C4-2B (cell line): ENCODE data around the gene NRN1L.

Source experiments
- H3K27ac ChIP-seq: fragments of 450-650 bp; 2 replicates; pipeline ENCODE4 v1.5.1; 2017
- CTCF ChIP-seq: fragments of 450-650 bp; conservative IDR thresholded peaks from 2 replicates; pipeline ENCODE4 v1.5.1; 2017; ENCODE audit warnings: mild to moderate bottlenecking
- ZFX ChIP-seq: fragments of 450-650 bp; IDR thresholded peaks from 2 replicates; pipeline ENCODE4 v1.6.1; 2017

The NRN1L gene

DNA sequence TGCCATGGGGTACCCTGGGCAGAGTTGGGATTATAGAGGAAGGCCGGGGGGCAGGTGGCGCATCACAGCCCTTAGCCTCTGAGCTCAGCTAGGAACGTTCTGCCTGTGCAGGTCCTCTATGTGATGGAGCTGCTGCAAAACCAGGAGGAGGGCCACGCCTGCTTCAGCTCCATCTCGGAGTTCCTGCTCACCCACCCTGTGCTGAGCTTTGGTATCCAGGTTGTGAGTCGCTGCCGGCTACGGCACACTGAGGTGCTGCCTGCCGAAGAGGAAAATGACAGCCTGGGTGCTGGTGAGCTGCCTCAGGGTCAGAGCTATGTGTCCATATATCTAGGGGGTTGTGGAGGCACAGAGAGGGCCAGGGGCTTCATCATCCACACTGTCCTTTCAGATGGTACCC is 5.8 kb upstream of the NRN1L start:
- H3K27ac ChIP-seq, result no peak overlapping the region
- no peak for TF ChIP-seq ZFX

DNA sequence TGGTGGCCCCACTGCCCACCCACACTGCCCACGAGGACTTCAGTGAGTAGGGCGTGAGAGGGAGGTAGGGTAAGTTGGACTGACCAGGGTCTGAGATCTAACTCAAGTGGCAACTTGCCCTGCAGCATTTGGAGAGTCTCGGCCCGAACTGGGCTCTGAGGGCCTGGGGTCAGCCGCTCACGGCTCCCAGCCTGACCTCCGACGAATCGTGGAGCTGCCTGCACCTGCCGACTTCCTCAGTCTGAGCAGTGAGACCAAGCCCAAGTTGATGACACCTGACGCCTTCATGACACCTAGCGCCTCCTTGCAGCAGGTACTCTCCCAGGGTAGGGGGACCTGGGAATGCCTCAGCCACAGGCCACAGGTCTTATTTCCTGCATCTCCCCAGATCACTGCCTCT is 5.2 kb upstream of the NRN1L start:
- TF ChIP-seq ZFX (no peak), CTCF (no peak)

GRCh38 chr16:67879936-67880335 is 4.7 kb upstream of the NRN1L start:
- H3K27ac ChIP-seq, result no peak overlapping the region
- TF ChIP-seq CTCF, result no peak
- TF ChIP-seq ZFX, result no peak

More for the DNA sequence above, 5.2 kb upstream of the NRN1L start:
- H3K27ac ChIP-seq, result no peak overlapping the region

- TF ChIP-seq ZFX (no peak), CTCF (no peak)
- H3K27ac ChIP-seq, result no peak overlapping the region
Observed at GRCh38 chr16:67880584-67880983, 4.1 kb upstream of the NRN1L start.

- no peak for TF ChIP-seq ZFX
- no peak for TF ChIP-seq CTCF
- no peak overlapping the region for H3K27ac ChIP-seq
Observed at GRCh38 chr16:67881621-67882161, 3.0 kb upstream of the NRN1L start.

DNA sequence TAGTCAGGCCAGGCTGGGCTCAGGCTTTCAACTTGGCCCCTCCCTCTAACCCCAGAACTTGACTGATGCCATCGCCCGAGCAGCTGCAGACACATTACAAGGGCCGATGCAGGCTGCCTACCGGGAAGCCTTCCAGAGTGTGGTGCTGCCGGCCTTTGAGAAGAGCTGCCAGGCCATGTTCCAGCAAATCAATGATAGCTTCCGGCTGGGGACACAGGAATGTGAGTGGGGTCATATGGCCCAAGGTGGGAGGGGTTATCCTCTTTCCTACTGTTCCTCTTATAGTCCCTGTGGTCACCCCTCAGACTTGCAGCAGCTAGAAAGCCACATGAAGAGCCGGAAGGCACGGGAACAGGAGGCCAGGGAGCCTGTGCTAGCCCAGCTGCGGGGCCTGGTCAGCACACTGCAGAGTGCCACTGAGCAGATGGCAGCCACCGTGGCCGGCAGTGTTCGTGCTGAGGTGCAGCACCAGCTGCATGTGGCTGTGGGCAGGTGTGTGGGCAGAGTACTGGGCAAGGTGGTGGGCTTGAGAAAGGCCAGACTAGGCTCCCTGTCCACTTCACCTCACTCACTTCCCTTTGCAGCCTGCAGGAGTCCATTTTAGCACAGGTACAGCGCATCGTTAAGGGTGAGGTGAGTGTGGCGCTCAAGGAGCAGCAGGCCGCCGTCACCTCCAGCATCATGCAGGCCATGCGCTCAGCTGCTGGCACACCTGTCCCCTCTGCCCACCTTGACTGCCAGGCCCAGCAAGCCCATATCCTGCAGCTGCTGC is 2.1 kb upstream of the NRN1L start:
- H3K27ac ChIP-seq, result no peak overlapping the region

GRCh38 chr16:67883146-67883871 is 1.4 kb upstream of the NRN1L start:
- TF ChIP-seq CTCF (no peak), ZFX (no peak)
- H3K27ac ChIP-seq, result no peak overlapping the region

More for the DNA sequence above, 2.1 kb upstream of the NRN1L start:
- TF ChIP-seq ZFX, result no peak
- TF ChIP-seq CTCF, result no peak
